NCI-H187 (cell line): ENCODE data around the gene RACGAP1.
A peak's percentile ranks its signal among the peaks of the same experiment; 100 is the strongest.

ENCODE experiments used
- DNase-seq, 2 experiments: peaks; one replicate each; lab custom pipeline; 2025; lab: John Stamatoyannopoulos, UW

Gene RACGAP1, protein sequence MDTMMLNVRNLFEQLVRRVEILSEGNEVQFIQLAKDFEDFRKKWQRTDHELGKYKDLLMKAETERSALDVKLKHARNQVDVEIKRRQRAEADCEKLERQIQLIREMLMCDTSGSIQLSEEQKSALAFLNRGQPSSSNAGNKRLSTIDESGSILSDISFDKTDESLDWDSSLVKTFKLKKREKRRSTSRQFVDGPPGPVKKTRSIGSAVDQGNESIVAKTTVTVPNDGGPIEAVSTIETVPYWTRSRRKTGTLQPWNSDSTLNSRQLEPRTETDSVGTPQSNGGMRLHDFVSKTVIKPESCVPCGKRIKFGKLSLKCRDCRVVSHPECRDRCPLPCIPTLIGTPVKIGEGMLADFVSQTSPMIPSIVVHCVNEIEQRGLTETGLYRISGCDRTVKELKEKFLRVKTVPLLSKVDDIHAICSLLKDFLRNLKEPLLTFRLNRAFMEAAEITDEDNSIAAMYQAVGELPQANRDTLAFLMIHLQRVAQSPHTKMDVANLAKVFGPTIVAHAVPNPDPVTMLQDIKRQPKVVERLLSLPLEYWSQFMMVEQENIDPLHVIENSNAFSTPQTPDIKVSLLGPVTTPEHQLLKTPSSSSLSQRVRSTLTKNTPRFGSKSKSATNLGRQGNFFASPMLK

DNA sequence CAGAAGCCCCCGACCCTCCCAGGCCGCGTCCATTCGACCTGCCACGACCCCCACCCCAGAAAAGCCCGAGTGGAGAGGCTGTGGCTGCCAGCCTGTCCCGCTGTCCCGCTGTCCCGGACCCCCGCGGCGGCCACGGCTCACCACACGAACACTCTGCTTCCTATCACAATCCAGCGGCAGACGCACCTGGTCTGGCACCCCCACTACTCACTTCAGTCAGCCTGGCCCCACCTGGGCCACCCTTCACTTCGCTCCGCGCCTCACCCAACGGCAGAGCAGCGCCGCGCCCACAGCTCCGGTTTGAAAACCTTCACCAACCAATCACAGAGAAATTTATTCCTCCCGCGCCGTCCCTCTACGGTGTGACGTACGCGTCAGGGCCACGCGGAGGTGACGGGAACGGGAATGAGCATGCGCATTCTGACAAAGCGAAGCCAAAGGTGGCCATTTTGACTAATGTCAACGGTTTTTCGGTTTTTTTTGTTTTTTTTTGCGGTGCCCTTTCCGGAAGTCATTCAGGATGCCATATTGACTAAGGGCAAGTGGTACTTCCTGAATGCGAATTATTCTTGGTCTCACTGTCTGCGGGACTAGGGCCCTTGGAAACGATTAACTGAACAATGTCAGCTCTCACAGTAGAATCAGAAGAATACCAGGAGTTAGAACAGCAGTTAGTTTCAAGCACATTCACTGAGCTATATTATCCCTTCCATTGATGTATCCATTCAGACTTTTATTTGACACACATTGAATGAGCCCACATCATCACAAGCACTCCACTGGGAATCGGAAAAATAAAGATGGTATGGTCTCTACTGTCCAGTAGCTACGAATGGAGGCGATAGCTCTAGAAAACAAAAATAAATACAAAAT, at the start of gene RACGAP1:
RACGAP1 (minus strand) TSS at position 308 of the 873 bp plus-strand sequence. CDS start 8,779 bp downstream, outside the sequence.
- DNase-seq, result peak; percentile 98

DNA sequence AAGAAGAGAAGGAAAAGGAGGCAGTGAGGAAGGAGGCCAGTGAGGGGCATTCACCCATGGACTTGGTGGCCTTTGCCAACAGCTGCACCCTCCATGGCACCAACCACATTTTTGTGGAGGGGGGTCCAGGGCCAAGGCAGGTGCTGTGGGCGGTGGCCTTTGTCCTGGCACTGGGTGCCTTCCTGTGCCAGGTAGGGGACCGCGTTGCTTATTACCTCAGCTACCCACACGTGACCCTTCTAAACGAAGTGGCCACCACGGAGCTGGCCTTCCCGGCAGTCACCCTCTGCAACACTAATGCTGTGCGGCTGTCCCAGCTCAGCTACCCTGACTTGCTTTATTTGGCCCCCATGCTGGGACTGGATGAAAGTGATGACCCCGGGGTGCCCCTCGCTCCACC, 48.4 kb upstream of the RACGAP1 start:
- DNase-seq, result no peak

DNA sequence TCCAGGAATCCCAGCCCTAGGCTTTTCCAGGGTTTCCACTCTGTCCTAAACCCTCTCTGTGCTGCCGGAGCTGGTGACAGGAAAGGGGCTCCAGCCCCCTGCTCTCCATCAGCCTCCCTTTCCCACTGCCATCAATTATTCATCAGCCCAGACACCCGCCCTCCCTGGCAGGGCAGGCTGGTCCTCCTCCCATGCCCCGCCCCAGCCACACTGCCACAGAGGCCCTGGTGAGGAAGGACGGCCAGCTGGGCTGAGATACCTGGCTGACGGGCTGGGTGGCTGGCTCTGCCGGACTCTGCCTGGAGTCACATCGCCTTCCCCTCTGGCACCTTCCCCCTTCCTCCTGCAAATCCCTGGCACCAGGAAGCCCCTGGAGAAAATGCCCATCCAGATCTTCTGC, 47.9 kb upstream of the RACGAP1 start:
- no peak for DNase-seq

DNA sequence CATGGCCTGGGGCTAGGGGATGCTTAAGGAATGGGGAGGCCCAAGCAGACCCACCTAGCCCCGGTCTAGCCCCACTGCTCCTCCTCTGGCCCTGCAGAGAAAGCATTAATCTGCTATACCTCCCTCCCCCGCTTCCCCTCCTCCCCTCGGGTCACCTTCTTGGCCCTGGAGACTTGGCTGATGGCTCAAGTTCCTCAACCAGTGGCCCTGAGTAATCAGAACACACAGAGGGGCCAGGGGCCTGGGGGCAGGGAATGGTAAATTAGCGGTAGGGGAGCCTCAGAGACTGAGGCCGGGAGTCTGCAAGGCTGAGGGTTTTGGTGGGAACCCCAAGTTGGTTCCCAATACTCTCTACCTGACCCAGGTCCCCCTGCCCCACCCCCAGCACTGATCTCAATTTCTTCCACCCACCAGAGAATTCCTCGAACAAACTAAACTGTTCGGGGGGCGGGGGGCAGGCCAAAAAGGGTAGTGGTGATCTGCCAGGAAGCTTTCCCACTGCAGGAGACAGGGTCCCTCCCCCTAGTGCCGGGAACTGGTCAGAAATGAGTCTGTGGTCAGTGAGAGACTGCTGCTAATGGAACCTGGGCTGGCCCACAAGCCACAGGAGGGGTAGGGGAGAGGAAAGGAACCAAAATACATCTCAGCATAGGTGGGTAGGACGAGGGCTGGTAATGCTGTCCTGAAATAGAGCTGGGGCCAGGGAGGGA, 47.1 kb upstream of the RACGAP1 start:
- no peak for DNase-seq

DNA sequence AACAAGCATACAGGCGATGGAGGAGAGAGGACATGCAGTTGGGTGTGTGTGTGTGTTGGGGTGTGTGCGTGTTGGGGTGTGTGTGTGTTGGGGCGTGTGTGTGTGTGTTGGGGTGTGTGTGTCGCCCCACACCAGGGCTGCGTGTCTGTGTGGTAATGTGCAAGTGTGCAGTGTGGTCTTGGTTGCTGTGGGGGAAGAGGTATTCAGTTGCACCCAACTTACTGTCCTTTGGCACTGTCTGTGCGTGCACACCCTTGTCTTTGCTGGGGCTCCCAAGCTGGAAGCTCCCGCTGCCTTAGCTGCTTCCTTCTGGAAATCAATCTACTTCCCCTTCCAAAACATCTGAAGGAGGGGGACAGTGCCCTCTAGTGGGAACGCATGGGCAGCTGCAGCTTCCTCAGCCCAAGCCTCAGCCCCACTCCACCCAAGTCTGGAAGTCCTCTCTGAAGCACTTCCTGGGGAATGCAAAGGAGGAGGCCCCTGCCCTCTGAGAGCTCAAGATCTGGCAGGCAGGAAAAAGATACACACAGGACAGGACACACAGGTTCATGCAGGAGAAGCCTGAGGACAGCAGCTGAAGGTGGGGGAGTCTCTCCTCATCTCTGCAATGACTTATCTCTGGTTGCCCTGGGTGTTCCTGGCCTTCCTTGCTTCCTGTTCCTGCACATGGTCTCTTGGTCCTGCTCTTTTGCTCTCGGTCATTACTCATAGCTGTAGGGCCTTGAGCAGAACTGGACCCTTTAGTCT, 45.2 kb upstream of the RACGAP1 start:
- DNase-seq, result peak; percentile 26 to 60

DNA sequence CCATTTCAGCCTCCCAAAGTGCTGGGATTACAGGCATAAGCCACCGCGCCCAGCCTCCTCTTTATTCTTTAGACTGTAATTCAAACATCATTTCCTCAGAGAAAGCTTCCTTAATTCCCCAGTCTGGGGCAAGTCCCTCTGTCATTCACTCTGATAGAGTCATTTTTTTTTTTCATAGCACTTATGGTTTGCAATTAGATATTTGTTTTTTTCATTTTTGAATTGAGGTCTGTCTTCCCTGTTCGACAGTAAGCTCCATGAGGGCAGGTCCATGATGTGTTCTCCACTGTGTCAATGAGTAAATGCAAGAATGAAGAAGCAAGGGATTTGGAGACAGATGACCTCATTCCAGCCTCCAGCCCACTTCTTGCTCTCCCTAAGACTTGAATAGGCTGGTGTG, 44.2 kb upstream of the RACGAP1 start:
- DNase-seq, result no peak

DNA sequence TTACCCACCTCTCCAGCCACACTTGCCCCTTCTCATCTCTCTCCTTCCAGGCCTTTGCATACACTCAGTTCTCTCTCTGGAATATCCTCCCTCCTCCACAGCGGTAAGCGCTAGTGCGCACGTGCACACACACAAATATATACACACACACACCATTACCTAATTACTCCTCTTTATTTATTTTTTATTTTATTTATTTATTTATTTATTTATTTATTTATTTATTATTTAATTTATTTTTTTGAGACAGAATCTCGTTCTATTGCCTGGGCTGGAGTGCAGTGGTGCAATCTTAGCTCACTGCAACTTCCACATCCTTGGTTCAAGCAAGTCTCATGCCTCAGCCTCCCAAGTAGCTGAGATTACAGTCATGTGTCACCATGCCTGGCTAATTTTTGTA, 43.8 kb upstream of the RACGAP1 start:
- DNase-seq, result no peak

DNA sequence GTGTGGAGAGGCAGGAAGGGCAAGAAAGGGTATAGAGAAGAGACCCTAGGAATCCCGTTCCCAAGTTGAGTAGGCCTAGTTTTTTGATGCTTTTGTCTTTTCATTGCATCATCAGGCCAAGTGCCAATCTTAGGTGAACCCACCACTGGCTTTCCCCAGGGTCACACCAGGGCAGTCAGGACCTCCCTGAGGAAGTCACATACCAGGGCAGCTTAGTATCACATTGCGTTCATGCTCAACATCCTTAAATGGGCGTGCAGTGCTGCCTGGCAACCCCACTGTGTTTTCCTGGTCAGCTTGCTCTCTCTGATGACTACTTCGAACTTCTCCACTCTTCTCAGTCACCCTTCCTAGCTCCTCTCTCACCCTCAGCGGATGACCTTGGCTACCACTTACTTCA, 41.1 kb upstream of the RACGAP1 start:
- DNase-seq, result no peak

DNA sequence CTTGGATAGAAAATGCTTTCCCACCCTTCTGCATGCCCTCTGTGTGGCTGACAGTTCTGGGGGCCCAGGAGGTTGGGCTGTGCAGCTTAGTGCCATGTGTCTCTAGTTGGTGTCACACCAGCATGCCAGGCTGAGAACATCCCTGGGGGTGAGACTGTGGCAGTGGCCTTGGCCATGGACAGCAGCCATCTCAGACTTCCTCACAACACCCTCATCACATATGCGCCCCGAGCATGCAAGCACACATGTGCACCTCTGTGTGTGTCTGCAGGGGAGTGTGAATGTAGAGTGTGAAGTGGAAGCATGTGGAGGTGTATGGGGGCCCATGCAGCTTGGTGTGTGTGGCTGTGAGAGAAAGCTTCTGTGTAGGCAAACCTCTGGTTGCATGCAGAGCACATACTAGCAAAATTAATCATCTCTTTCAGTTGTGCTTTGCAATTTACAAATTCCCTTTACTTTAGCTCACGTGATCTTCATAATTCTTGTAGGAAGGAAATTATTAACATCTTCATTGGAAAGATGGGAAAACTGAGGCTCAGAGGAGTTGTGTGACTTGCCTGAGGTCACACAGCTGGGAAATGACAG, 40.5 kb upstream of the RACGAP1 start:
- DNase-seq, result no peak

DNA sequence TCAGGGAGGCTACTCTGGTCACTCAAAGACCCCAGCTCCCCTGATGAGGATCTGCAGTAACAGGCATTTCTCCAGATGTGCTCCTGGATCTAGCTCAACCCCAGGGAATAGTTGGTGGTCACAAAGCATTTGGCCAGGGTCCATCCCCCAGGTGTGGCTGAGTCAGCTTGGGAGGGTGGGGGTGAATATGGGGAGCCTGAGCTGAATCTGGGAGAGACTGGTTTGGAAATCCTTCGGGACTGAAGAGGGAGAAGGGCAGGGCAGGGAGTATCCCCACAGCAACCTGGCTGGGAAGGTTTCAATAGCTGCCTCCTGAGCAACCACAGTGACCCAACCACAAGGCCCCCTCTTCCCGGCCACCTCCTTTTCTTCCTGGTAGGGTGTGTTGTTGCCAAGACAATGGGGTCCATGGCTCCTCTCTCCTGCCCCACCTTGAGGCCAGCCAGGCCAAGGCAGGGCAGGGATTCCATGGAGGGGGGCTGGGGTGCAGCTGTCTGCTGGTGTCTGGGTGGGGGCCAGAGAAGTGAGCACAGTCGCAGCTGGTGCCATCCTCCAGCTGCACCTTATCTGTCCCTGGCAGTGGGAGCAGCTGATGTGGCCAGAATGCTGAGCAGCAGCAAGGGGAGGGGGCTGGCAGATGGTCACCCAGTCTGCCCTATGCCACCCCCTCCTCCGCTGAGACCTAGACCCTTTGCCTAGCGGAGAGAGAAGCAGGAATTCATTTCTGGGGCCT, 37.6 kb upstream of the RACGAP1 start:
- DNase-seq, result no peak

DNA sequence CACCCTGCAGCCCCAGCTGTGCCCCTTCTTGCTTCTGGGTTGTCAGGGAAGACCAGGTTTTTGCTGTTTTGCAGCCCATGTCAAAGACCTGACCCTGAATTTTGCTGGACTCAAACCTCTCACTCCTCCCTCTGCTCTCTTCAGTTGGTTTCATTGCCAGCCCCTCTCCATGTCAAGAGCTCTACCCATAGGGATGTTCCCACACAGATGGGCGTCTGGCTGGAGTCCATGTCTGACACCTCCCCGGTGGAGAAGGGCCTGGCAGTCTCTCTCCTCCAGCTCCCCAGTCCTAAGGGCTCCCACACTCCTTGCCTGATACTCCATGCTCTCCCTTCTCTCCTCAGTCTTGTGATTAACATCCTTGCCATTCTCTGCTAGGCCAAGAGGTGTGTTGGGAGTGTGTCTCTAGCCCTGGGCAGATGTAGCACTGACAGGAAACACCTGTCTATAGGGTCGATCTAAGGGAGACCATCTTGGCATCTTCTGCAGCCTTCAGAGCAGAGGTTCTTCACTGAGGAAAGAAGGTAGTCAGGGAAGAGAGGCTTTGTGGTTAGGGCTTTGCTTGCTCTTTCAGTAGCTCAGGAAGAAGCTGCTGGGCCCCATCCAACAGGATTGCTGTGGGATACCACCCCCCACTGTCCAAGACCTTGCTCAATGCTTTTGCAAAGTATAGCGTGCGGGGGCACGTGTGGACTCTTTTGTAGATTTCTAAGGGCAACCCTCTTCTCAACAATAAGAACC, 36.8 kb upstream of the RACGAP1 start:
- DNase-seq, result no peak

DNA sequence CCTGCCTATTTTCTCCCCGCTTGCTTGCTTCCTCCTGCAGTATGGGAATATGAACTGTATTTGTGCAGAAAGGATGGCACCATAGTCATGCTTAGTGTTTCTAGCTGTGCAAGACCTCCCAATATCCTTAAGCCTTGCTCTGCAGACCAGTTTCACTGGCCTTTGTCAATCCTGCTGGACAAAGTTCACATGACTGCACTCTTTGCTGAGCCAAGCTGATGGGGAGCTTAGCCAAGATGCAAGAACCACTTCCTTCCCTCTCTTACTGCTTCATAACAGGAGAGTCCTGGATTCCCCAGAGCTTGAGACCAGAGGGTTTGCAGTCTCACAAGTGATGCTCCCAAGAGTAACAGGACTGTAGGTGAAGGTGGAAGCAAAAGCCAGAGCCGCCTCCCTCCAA, 35.9 kb upstream of the RACGAP1 start:
- no peak for DNase-seq

DNA sequence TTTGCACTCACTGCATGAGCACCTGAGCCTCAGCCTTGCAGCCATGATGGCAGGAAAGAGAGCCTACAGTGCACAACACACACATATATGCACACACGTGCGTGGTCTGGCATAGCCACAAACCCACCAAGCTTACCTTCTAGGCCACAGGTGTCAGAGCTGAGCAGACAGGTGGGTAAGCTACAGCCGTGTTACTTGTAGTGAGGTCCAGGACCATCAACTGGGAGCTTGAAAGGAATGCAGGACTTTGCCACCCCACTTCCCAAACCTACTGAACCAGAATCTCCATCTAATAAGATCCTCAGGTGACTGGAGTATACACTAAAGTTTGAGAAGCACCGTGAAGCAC, 34.8 kb upstream of the RACGAP1 start:
- no peak for DNase-seq

DNA sequence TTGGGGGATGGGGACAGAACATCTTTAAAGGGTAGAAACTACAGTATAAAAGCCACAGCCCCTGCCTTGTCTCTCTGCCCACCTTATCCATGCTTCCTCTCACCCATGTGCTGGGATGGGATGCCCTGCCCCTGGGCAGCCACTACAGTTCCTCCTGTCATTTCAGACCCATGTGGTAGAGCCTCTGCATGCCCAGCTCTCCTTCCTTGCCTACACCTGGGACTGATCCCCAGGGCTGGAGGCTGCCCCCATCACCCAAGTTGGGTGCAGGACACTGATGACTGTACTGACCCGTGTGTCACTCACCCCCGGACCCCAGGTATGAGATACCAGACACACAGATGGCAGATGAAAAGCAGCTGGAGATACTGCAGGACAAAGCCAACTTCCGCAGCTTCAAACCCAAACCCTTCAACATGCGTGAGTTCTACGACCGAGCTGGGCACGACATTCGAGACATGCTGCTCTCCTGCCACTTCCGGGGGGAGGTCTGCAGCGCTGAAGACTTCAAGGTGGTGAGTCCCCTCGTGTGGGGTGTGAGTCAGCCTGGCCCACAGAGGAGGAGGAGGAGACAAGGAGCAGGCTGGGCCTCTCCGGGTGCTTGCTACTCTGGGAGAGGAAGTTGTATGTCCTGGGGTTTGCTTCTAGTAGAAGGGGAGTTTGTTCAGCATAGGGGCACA, 34.3 kb upstream of the RACGAP1 start:
- DNase-seq, result no peak

DNA sequence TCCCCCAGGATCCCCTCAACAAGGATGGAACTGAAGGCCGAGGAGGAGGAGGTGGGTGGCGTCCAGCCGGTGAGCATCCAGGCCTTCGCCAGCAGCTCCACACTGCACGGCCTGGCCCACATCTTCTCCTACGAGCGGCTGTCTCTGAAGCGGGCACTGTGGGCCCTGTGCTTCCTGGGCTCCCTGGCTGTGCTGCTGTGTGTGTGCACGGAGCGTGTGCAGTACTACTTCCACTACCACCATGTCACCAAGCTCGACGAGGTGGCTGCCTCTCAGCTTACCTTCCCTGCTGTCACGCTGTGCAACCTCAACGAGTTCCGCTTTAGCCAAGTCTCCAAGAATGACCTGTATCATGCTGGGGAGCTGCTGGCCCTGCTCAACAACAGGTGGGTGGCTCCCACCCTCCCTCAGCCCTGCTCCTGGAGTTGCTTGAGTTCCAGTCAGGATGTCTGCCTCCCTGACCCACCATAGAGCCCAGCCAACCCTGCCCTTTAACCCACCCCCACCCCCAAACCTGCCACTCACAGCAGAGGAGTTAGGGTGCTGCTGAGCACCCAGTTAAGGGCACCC, 33.5 kb upstream of the RACGAP1 start:
- peak; percentile 14 to 59 for DNase-seq

DNA sequence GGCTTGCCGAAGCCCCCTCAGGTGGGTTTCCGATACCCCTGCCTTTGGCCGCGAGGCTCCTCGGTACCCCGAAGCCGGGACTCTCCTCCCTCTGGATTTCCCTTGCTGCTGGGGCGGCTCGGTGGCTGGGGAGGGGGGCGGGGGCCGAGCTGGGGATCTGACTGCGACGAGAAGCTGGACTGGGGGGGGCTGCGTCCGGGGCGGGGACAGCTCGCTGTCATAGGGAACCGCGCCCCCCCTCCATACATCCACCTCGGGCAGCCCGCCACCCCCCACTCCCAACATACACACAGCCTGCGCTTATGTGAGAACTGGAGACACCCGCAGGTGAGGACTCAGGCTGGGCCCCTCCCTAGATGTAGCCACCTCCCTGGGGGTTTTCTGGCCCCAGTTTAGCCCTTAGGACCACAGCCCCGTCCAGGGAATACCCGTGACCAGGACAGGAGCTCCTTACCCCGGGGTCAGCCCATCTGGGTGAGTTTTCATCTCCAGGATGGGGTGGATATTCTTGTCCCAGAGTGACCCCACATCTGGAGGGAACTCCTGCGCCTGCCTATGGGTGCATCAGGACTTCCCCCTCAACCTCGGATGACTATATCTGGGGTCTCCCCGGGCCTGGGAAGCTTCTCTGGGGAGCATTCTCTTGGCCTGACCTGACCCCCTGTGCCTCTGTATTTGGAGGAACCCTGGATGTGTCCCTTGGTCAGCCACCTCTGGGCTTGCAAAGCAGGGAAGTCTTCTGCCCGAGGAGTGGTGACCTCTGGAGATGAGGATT, 32.8 kb upstream of the RACGAP1 start:
- no peak for DNase-seq

DNA sequence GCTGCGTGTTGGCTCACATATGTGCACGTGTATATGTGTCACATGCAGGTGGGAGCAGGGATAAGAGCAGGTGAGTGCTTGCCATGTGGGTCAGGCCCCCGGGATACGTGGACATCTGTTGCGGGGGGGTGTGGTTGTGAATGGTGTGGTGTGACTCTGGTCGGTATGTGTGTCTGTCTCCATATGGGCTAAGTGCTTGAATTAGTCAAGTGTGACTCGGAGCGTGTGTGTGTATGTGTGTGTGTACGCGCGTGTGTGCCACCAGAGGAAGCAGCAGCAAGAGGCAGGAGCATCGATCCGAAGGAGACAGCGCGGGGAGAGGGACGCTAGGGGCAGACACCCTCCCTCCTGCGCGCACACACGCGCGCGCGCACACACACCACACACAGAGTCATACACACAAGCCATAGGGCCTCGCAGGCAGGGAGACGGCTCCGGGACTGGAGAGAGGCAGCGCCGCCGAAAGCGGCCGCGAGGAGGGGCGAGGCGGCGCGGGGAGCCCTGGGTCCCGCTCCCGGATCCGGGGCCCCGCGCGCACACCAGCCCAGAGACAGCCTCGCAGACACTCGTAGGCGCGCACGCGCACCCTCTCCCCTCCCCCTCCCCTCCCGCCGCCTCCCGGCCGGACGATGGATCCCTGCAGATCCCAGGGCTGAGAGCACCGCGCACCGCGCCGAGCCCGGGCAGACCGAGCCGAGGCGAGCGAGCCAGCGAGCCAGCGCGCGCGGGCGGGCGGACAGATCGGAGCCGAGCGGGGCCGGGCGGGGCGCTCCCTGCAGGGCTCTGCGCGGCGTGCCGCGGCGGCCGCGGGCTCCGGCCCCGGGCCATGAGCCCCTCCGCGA, 31.9 kb upstream of the RACGAP1 start, which contains the start of gene ASIC1:
ASIC1 (plus strand) TSS at position 597 of the 842 bp plus-strand sequence. CDS start 1,171 bp downstream, outside the sequence.
- peak; percentile 68 to 77 for DNase-seq
